22Rv1 (cell line): ENCODE results near the gene OCA2.

ENCODE experiments used
- H3K27ac ChIP-seq: fragments of 450-650 bp; 2 replicates; pipeline ENCODE4 v1.5.1; 2017
- ZFX ChIP-seq: fragments of 450-650 bp; IDR thresholded peaks from 2 replicates; pipeline ENCODE4 v1.6.1; 2017; ENCODE audit warnings: antibody characterized with exemption, borderline replicate concordance
- TF ChIP-seq, protein P1 (sequence below): fragments of 450-650 bp; IDR thresholded peaks from 2 replicates; pipeline ENCODE4 v1.5.1; 2017; ENCODE audit warnings: mild to moderate bottlenecking

Gene OCA2

DNA sequence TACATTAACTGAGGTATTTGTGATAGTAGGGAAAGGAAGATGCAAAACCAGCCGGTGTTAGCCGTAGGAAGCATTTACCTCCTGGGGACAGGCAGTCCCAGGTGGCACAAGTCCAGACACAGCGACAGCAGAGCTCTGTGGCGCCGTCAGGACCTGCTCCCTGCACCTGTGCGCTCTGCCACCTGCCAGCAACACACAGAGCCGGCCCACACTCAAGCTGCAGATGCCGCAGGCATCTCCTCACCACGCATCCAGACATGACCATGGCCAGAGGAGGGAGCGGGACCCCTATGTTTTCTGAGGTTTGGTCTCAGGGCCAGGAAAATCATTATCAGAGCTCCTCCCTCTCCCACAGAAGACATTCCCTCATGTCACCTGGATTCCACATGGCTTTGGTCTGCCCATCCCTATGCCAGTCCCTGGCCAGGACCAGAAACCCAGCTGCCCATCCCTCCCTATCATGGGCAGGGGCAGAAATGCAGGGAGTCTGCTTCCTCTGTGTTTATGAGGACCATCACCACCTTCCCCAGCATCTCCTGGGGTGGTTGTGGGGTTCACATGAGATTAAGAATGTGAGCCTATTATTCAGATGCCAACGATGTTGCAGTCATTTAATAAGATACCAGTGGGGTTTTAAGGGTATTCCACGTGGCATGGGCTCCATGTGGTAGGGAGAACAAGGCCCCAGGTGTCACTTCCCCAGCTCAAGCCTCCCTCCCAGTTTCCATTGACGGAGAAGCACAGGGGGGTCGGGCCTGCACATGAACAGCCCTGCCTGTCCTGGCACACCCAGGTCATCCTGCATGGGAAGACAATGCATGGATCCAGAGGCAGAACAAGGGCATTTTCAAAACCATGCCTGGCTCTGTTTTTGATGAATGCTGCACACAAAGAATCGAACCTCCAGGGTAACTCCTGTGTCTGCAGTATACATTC lies 251.1 kb downstream of the OCA2 start:
- no peak for TF ChIP-seq ZFX
- TF ChIP-seq, protein P1, sequence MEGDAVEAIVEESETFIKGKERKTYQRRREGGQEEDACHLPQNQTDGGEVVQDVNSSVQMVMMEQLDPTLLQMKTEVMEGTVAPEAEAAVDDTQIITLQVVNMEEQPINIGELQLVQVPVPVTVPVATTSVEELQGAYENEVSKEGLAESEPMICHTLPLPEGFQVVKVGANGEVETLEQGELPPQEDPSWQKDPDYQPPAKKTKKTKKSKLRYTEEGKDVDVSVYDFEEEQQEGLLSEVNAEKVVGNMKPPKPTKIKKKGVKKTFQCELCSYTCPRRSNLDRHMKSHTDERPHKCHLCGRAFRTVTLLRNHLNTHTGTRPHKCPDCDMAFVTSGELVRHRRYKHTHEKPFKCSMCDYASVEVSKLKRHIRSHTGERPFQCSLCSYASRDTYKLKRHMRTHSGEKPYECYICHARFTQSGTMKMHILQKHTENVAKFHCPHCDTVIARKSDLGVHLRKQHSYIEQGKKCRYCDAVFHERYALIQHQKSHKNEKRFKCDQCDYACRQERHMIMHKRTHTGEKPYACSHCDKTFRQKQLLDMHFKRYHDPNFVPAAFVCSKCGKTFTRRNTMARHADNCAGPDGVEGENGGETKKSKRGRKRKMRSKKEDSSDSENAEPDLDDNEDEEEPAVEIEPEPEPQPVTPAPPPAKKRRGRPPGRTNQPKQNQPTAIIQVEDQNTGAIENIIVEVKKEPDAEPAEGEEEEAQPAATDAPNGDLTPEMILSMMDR, result no peak
- no peak overlapping the region for H3K27ac ChIP-seq

DNA sequence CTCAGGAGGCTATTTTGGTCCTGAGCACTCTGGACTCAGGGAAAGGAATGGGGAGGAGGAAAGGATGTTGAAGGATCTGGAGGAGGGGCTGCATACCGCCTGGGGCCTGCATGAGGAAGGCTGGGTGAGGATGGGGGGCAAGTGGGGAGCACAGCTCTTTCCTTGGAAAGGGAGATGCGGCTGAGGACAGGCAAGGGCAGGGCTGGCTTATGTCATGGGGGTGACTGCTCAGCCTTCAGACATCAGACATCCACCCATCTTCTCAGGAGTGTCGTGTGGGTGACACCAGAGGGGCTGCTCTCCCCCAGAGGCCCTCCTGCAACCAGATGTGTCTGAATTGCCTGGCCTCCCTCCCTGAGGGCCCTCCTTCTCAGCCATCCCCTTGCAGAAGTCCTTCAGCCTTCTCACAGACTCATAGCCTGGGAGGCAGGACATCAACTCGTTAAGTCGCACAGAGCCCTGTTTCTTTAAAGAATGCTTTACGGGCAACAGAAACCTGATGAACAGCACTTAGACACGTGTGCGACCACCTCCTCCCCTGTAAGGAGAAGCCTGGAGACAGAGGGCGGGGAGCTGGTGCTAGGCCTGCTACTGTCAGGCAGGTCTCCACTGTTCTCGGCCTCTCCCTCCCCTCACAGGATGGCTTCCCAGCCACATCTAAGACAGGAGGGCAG lies 252.3 kb downstream of the OCA2 start:
- TF ChIP-seq, protein P1, result no peak

DNA sequence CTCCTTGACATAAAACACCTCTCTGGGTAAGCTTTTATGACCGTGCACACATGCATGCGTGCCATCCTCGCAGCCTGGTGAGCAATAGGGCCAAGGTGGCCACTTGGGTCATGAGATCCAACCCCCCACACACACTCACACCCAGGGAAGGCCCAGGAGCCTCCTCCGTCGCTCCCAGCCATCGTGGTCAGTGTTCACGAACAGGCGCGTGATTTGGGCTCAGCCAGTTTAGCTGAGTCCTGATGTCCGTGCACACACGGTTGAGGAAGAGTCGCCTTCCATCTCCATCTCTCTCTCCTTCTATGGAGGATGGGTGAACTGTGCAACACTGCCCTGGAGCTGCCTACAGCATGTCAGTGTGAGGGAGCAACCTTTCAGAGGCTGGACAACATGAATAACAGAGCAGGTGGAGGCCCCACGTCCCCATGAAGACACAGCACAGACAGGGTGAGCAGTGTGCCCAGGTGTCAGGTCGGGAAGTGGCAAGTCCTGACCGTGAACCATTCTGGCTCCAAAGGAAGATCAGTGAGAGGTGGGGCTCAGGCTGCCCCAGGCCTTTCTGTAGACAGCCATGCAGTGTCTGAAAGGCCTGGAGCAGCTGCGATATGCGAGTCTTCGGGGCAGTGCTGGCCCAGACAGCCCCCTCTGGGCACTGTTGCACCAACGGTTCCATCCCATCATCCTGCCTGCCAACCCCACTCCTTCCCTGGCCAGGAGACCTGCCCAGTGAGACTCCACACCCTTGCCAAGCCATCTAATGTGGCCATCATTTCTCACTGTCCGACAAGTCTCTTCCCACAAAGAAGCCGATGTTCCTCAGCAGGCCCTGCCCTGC lies 253.4 kb downstream of the OCA2 start:
- H3K27ac ChIP-seq, result no peak overlapping the region
- no peak for TF ChIP-seq ZFX
- TF ChIP-seq, protein P1, result no peak

More for the DNA sequence above, 252.3 kb downstream of the OCA2 start:
- no peak overlapping the region for H3K27ac ChIP-seq

DNA sequence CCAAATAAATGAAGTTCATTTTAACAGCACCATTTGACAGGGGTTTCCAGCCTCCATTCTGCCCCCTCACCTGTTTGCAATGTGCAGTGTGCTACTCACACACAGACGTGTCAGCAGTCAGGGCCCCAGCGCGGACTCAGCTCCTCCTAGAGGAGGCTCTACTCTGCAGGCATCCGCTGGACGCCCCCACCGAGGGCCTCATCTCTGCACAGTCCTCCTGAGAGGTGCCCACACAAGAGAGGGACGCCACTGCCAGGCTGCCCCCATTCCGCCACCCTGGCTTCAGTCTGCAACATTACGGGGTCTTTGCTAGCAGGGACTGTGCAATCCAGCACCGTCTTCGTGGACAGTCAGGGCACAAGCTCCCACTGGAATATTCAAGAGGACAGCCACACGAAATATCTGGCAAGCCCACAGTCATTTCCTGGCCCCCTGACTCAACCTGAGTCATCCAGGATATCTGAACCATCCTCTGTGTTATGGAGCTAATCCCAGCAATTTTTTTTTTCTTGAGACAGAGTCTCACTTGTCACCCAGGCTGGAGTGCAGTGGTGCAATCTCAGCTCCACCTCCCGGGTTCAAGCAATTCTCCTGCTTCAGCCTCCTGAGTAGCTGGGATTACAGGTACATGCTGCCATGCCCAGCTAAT lies 255.0 kb downstream of the OCA2 start:
- TF ChIP-seq, protein P1, result no peak
- no peak for TF ChIP-seq ZFX
- H3K27ac ChIP-seq, result no peak overlapping the region

DNA sequence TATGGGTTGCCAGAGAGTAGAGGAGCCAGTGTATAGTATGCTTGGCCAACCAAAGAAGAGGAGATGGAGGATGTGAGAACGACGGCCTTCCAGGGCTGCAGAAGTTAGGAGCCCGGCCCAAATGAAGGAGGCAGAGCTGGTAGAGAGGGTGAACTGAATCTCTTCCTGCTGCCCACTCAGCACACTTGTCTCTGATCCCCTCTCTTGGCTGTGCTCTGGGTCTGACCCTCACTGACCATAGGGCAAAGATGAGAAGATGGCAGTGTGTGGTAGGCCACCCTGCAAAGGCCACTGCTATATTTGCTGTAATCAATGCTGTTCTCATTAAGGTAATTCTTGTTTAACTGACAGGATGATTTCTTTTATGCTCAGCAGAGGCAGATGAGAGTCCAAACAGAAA lies 256.0 kb downstream of the OCA2 start:
- H3K27ac ChIP-seq, result no peak overlapping the region
- TF ChIP-seq ZFX, result no peak
- TF ChIP-seq, protein P1, result no peak

DNA sequence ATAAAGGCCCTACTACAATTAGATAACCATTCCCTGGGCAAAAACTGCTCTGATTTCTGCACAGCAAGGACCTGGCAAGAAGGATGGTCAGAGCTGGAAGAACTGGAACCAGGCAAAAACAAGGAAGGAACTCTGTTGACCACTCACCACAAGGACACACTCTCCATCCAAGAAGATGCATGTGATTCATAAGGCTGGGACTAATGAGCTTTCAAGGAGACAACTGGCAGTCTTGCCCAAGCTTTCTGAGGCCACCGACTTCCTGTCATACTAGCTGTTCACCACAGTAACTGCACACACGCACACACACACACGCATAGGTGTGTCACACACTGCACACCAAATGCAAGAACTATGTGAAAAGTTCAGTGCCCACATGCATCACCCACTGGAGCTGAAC lies 256.6 kb downstream of the OCA2 start:
- no peak overlapping the region for H3K27ac ChIP-seq
- TF ChIP-seq, protein P1, result no peak
- no peak for TF ChIP-seq ZFX
